ENCODE data around the gene SORL1-AS1.

Gene SORL1-AS1

DNA sequence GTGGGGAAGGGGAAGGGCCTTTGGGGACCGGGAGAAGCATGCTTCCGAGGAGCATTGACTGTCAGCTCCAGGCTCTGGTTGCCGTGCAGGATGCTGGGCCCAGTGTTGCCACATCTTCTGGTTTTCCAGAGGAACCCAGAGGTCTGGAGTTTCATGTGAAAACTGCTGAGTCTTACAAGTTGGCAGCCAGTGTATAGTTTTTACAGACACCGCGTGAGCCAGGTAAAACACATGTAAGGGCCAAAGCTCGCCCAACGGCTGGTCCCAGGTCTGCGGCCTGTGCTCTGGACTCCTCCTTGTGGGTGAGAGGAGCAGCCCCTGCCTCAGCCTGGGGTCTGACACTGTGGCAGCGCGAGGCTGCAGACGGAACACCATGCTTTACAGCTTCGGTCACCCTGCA is 18.4 kb upstream of the SORL1-AS1 start:
- CTCF ChIA-PET, result interaction anchor here (1.2 kb wide), 1 partner anchor 14 kb away, joined by 5 read pairs; no protein-coding TSS in a partner anchor
- no peak overlapping the region for H3K4me3 Mint-ChIP-seq

DNA sequence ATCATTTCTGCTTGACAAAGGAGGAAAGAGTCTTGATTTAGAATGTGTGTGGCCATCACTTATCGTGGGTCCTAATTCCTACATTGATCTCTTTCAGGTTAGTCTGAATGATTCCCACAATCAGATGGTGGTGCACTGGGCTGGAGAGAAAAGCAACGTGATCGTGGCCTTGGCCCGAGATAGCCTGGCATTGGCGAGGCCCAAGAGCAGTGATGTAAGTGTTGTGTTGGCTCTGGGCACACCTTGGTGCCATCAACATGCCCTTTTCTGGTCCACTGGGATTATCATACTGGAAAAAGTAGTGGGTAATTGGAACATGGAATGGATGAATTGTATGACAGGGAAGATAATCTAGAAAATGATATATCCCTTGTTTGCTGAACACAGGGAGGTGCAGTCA is 17.1 kb upstream of the SORL1-AS1 start:
- Mint-ChIP-seq H3K4me3 (no peak overlapping the region), H3K27me3 (ENCODE audit: low read depth) (no peaks in the 10 kb centered on the region), H3K4me1 (ENCODE audit: low read depth) (peaks cover 93% of the 10 kb centered on the region), H3K9me3 (no peaks in the 10 kb centered on the region), H3K36me3 (ENCODE audit: low read depth) (peaks cover 21% of the 10 kb centered on the region), H3K27ac (peak overlapping the region; percentile 96)
- intact Hi-C loops (cut with micrococcal nuclease), result loop anchor here (10.0 kb wide), 2 partner anchors 1225 to 1385 kb away; partner anchors contain the start of gene POU2F3
- CTCF ChIA-PET, result interaction anchor here (1.2 to 1.4 kb wide), 2 partner anchors 13 kb away, joined by 4 to 5 read pairs; no protein-coding TSS in a partner anchor
- DNase-seq, result no peak

More for the DNA sequence above, 18.4 kb upstream of the SORL1-AS1 start:
- peaks cover 21% of the 10 kb centered on the region for H3K36me3 Mint-ChIP-seq (ENCODE audit: low read depth)
- peak overlapping the region; percentile 77 for H3K27ac Mint-ChIP-seq
- no peaks in the 10 kb centered on the region for H3K9me3 Mint-ChIP-seq
- intact Hi-C loops (cut with micrococcal nuclease), result no loop called here
- H3K27me3 Mint-ChIP-seq (ENCODE audit: low read depth), result no peaks in the 10 kb centered on the region
- DNase-seq, result no peak
- H3K4me1 Mint-ChIP-seq (ENCODE audit: low read depth), result peaks cover 93% of the 10 kb centered on the region

- Mint-ChIP-seq H3K27me3 (ENCODE audit: low read depth) (no peaks in the 10 kb centered on the region), H3K4me3 (peak overlapping the region; percentile 59)
- intact Hi-C loops (cut with micrococcal nuclease), result loop anchor here (10.0 kb wide), 2 partner anchors 1223 to 1387 kb away; partner anchors contain the start of gene POU2F3
Observed at GRCh38 chr11:121467965-121468364, 15.2 kb upstream of the SORL1-AS1 start.

DNA sequence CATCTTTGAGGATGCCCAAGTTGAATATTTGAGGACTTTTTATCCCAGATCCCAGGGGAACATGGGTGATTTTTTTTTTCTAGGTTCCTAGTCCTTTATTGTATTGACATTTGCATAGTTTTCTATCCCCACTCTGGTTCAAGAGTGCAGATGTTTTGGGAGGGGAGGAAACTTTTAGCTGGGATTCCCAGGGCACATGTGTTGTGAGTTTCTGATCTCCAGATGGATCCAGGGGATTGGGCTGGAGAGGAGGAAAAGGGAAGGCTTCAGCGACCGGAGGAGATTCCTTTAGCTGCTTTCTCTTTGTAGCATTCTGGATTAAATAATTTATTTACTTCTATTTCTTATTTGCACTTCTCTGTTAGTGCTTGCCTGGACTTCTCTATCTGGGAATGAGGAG is 14.7 kb upstream of the SORL1-AS1 start:
- Mint-ChIP-seq H3K4me3 (peak overlapping the region; percentile 59), H3K9me3 (no peaks in the 10 kb centered on the region), H3K27ac (peak overlapping the region; percentile 96), H3K4me1 (ENCODE audit: low read depth) (peaks cover 92% of the 10 kb centered on the region), H3K27me3 (ENCODE audit: low read depth) (no peaks in the 10 kb centered on the region), H3K36me3 (ENCODE audit: low read depth) (peaks cover 16% of the 10 kb centered on the region)
- intact Hi-C loops (cut with micrococcal nuclease), result loop anchor here (10.0 kb wide), 2 partner anchors 1223 to 1387 kb away; partner anchors contain the start of gene POU2F3
- no peak for DNase-seq
- CTCF ChIA-PET, result interaction anchor here (0.5 to 7.0 kb wide), 6 partner anchors 14 to 147 kb away, joined by 3 to 46 read pairs (median 4); partner anchors contain the start of genes SORL1 and SORL1-AS1

More at GRCh38 chr11:121467965-121468364, 15.2 kb upstream of the SORL1-AS1 start:
- peaks cover 92% of the 10 kb centered on the region for H3K4me1 Mint-ChIP-seq (ENCODE audit: low read depth)
- DNase-seq, result peak; percentile 89
- peak overlapping the region; percentile 96 for H3K27ac Mint-ChIP-seq
- H3K9me3 Mint-ChIP-seq, result no peaks in the 10 kb centered on the region
- H3K36me3 Mint-ChIP-seq (ENCODE audit: low read depth), result peaks cover 16% of the 10 kb centered on the region
- CTCF ChIA-PET, result interaction anchor here (0.8 to 7.0 kb wide), 6 partner anchors 13 to 148 kb away, joined by 3 to 46 read pairs (median 6); partner anchors contain the start of genes SORL1 and SORL1-AS1

DNA sequence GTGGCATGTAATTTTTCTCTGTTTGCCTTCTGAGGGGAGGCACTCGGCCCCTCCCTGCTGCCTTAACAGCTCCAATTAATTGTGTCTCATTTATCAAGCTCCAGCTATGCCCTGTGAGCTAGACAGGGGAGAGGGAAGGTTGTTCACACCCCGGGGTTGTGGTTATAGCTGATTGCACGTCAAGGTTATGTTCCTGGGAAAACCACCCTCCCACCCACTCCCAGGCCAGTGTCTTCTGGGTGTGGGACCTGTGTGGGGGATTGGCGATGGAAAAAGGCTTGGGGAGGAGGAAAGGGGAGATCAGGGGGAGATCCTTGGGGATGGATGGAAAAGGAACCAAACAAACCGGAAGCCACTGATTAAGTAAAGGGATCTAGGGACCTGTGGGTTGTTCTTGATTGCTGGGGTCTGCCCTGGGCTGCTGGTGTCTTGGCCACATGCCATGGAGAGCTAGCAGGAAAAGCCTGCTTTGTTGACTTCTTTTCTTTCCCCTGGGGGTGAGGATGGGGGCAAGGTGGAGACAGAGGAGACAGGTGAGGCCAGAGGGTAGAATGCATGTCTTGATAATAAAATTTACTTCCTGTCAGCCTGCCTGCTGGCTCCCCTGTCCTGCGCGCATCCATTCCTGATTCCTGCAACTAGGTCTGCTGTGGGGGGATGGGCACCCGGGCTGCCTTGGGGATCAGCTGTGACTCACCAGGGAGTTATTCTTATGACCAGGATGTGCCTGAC is 13.5 kb upstream of the SORL1-AS1 start:
- Mint-ChIP-seq H3K4me1 (ENCODE audit: low read depth) (peaks cover 93% of the 10 kb centered on the region), H3K27ac (peak overlapping the region; percentile 96), H3K9me3 (no peaks in the 10 kb centered on the region), H3K36me3 (ENCODE audit: low read depth) (peaks cover 11% of the 10 kb centered on the region), H3K4me3 (peak overlapping the region; percentile 52), H3K27me3 (ENCODE audit: low read depth) (no peaks in the 10 kb centered on the region)
- intact Hi-C loops (cut with micrococcal nuclease), result loop anchor here (10.0 kb wide), 2 partner anchors 1221 to 1389 kb away; partner anchors contain the start of gene POU2F3
- CTCF ChIA-PET, result interaction anchor here (0.6 to 7.0 kb wide), 7 partner anchors 9 to 116 kb away, joined by 3 to 46 read pairs (median 6); partner anchors contain the start of genes SORL1 and SORL1-AS1
- peak; percentile 76 for DNase-seq

- no peaks in the 10 kb centered on the region for H3K27me3 Mint-ChIP-seq (ENCODE audit: low read depth)
- peak overlapping the region; percentile 52 for H3K4me3 Mint-ChIP-seq
- CTCF ChIA-PET, result interaction anchor here (1.0 to 7.0 kb wide), 6 partner anchors 9 to 116 kb away, joined by 3 to 46 read pairs (median 5); partner anchors contain the start of genes SORL1 and SORL1-AS1
- peak overlapping the region; percentile 96 for H3K27ac Mint-ChIP-seq
- DNase-seq, result no peak
- H3K4me1 Mint-ChIP-seq (ENCODE audit: low read depth), result peaks cover 94% of the 10 kb centered on the region
- no peaks in the 10 kb centered on the region for H3K9me3 Mint-ChIP-seq
- intact Hi-C loops (cut with micrococcal nuclease), result loop anchor here (2.0 to 10.0 kb wide), 3 partner anchors 55 to 1389 kb away; partner anchors contain the start of gene POU2F3
- peaks cover 8% of the 10 kb centered on the region for H3K36me3 Mint-ChIP-seq (ENCODE audit: low read depth)
Observed at GRCh38 chr11:121465709-121466062, 12.9 kb upstream of the SORL1-AS1 start.

DNA sequence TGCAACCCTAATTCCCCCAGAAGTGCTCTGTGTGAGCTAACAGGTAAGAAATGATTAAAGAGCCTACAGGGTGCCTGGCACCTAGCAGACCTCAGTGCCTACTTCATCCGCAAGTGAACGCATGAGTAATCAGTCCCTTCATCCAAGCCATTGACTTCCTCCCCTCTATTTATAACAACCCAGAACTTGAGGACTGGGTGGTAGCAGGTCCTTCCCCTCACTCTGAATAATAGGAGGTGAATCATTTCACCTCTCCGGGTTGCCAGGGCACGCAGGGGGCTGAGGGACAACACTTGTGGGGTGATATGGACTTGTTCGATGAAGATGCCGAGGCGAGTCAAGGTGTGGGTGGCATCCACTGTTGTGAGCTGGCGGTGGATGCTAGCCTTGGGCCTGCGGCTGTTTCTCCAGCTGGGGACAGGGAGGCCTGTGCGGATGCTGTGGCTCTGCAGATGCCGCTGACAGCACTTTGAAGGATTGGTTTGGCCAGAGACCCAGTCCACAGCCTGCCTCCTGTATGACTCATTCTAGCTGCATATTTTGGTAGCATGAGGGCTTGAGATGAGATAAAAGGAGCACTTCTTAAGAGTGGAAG is 11.7 kb upstream of the SORL1-AS1 start:
- peak; percentile 94 for DNase-seq
- Mint-ChIP-seq H3K4me1 (ENCODE audit: low read depth) (peaks cover 96% of the 10 kb centered on the region), H3K9me3 (no peaks in the 10 kb centered on the region), H3K36me3 (ENCODE audit: low read depth) (peaks cover under 1% of the 10 kb centered on the region), H3K4me3 (peak overlapping the region; percentile 65), H3K27me3 (ENCODE audit: low read depth) (no peaks in the 10 kb centered on the region), H3K27ac (peak overlapping the region; percentile 96)
- CTCF ChIA-PET, result interaction anchor here (0.5 to 7.0 kb wide), 9 partner anchors 8 to 128 kb away, joined by 3 to 46 read pairs (median 4); partner anchors contain the start of genes SORL1 and SORL1-AS1
- intact Hi-C loops (cut with micrococcal nuclease), result loop anchor here (1.0 to 10.0 kb wide), 17 partner anchors 12 to 1598 kb away; partner anchors contain the start of genes HSPA8, POU2F3, SC5D and SORL1

DNA sequence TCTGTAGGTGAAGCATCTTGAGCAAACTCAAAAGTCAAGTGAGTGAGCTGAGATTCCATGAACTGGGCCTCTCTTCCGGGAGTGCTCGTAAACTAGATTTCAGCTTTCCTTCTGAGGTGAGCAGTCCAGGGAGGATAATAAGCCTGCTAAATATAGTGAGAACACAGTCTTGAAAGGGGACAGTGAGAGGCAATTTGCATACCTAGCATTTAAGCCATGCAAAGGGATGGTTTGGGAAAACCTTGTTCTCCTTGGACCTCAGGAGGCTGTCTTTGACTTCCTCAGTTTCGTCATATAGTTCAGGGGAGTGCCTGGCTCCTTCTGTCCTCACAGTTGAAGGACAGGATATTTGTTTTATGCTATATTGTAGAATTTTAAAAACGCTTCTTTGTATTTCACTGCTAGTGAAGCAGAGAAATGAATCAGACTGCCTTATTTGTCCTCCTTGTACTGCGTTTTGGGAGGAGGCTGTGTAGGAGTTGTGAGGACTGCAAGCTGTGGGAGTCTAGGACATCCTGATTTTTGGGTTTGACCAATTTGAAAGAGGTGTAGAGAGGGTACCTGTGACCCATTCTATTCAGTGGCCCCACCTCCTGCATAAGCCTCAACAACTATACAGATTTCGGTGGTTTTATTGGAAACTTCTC is 11.0 kb upstream of the SORL1-AS1 start:
- H3K4me1 Mint-ChIP-seq (ENCODE audit: low read depth), result peaks cover 96% of the 10 kb centered on the region
- DNase-seq, result no peak
- peak overlapping the region; percentile 65 for H3K4me3 Mint-ChIP-seq
- H3K27me3 Mint-ChIP-seq (ENCODE audit: low read depth), result no peaks in the 10 kb centered on the region
- CTCF ChIA-PET, result interaction anchor here (0.9 to 7.0 kb wide), 6 partner anchors 9 to 128 kb away, joined by 3 to 46 read pairs (median 4); partner anchors contain the start of genes SORL1 and SORL1-AS1
- H3K9me3 Mint-ChIP-seq, result no peaks in the 10 kb centered on the region
- peaks cover 1% of the 10 kb centered on the region for H3K36me3 Mint-ChIP-seq (ENCODE audit: low read depth)
- H3K27ac Mint-ChIP-seq, result peak overlapping the region; percentile 96
- intact Hi-C loops (cut with micrococcal nuclease), result loop anchor here (1.0 to 10.0 kb wide), 17 partner anchors 12 to 1598 kb away; partner anchors contain the start of genes HSPA8, POU2F3, SC5D and SORL1

GRCh38 chr11:121461843-121462242 is 9.1 kb upstream of the SORL1-AS1 start:
- Mint-ChIP-seq H3K36me3 (ENCODE audit: low read depth) (peaks cover 2% of the 10 kb centered on the region), H3K4me3 (peak overlapping the region; percentile 23), H3K9me3 (no peaks in the 10 kb centered on the region), H3K27ac (peak overlapping the region; percentile 96), H3K27me3 (ENCODE audit: low read depth) (no peaks in the 10 kb centered on the region), H3K4me1 (ENCODE audit: low read depth) (peaks cover 97% of the 10 kb centered on the region)
- no peak for DNase-seq
- intact Hi-C loops (cut with micrococcal nuclease), result loop anchor here (5.0 to 10.0 kb wide), 6 partner anchors 1215 to 1600 kb away; partner anchors contain the start of genes HSPA8 and POU2F3
- CTCF ChIA-PET, result interaction anchor here (0.7 kb wide), 1 partner anchor 21 kb away, joined by 3 read pairs; no protein-coding TSS in a partner anchor

GRCh38 chr11:121460941-121461514 is 8.3 kb upstream of the SORL1-AS1 start:
- no peak overlapping the region for H3K4me3 Mint-ChIP-seq
- H3K27me3 Mint-ChIP-seq (ENCODE audit: low read depth), result no peaks in the 10 kb centered on the region
- H3K36me3 Mint-ChIP-seq (ENCODE audit: low read depth), result peaks cover 2% of the 10 kb centered on the region
- no peak for DNase-seq
- H3K4me1 Mint-ChIP-seq (ENCODE audit: low read depth), result peaks cover 99% of the 10 kb centered on the region
- H3K9me3 Mint-ChIP-seq, result no peaks in the 10 kb centered on the region
- CTCF ChIA-PET, result interaction anchor here (0.6 to 1.1 kb wide), 3 partner anchors 22 to 128 kb away, joined by 3 read pairs; no protein-coding TSS in a partner anchor
- intact Hi-C loops (cut with micrococcal nuclease), result loop anchor here (5.0 to 10.0 kb wide), 6 partner anchors 1216 to 1601 kb away; partner anchors contain the start of genes HSPA8 and POU2F3
- peak overlapping the region; percentile 96 for H3K27ac Mint-ChIP-seq
